Measurements from ENCODE around the gene RRP9.

The RRP9 gene

GRCh38 chr3:51955175-51955892 is 13.6 kb upstream of the RRP9 start, which contains the start of gene GPR62:
Gene GPR62 (plus strand): TSS chr3:51955381. CDS start chr3:51955653, 272 bp downstream.
- DNase-seq (ENCODE audit: low spot score): no peak

GRCh38 chr3:51954713-51955112 is 13.0 kb upstream of the RRP9 start:
- no peak for DNase-seq (ENCODE audit: low spot score)

GRCh38 chr3:51954105-51954504 is 12.4 kb upstream of the RRP9 start:
- no peak for DNase-seq (ENCODE audit: low spot score)

GRCh38 chr3:51953445-51953844 is 11.7 kb upstream of the RRP9 start:
- no peak for DNase-seq (ENCODE audit: low spot score)

- no peak for DNase-seq (ENCODE audit: low spot score)
These were observed 9.2 kb upstream of the RRP9 start for GRCh38 chr3:51950899-51951298.

- DNase-seq (ENCODE audit: low spot score): no peak
These were observed 7.4 kb upstream of the RRP9 start for GRCh38 chr3:51949121-51949520.

- no peak for DNase-seq (ENCODE audit: low spot score)
These were observed 6.4 kb upstream of the RRP9 start for GRCh38 chr3:51948016-51948580.

GRCh38 chr3:51947215-51947900 is 5.7 kb upstream of the RRP9 start:
- no peak for DNase-seq (ENCODE audit: low spot score)

- no peak for DNase-seq (ENCODE audit: low spot score)
These were observed 5.1 kb upstream of the RRP9 start for GRCh38 chr3:51946796-51947195.

- no peak for DNase-seq (ENCODE audit: low spot score)
These were observed 4.4 kb upstream of the RRP9 start for GRCh38 chr3:51945926-51946705.

GRCh38 chr3:51945031-51945840 is 3.5 kb upstream of the RRP9 start:
- DNase-seq (ENCODE audit: low spot score): no peak

- no peak for DNase-seq (ENCODE audit: low spot score)
These were observed 2.8 kb upstream of the RRP9 start for GRCh38 chr3:51944451-51945021.

- DNase-seq (ENCODE audit: low spot score): no peak
These were observed 2.0 kb upstream of the RRP9 start for GRCh38 chr3:51943451-51944391.

- DNase-seq (ENCODE audit: low spot score): peak; percentile 53
These were observed 1.1 kb upstream of the RRP9 start for GRCh38 chr3:51942603-51943450.

GRCh38 chr3:51941463-51941797 is 274 bp downstream of the RRP9 start:
- DNase-seq (ENCODE audit: low spot score): no peak

- no peak for DNase-seq (ENCODE audit: low spot score)
These were observed 849 bp downstream of the RRP9 start for GRCh38 chr3:51940648-51941462.

- no peak for DNase-seq (ENCODE audit: low spot score)
These were observed 2.8 kb downstream of the RRP9 start for GRCh38 chr3:51938780-51939425.
